Measurements from ENCODE around the gene AFF4.

GRCh38 chr5:132952829-132953228, 10.6 kb downstream of the AFF4 start:
- TF ChIP-seq EZH2phosphoT487 (IDR thresholded peaks at IDR 0.05; ENCODE audit: low read depth, severe bottlenecking, unreplicated experiment) (no peak), EZH2 (IDR thresholded peaks at IDR 0.05; ENCODE audit: borderline replicate concordance) (no peak)
- TF ChIP-seq, protein P1, sequence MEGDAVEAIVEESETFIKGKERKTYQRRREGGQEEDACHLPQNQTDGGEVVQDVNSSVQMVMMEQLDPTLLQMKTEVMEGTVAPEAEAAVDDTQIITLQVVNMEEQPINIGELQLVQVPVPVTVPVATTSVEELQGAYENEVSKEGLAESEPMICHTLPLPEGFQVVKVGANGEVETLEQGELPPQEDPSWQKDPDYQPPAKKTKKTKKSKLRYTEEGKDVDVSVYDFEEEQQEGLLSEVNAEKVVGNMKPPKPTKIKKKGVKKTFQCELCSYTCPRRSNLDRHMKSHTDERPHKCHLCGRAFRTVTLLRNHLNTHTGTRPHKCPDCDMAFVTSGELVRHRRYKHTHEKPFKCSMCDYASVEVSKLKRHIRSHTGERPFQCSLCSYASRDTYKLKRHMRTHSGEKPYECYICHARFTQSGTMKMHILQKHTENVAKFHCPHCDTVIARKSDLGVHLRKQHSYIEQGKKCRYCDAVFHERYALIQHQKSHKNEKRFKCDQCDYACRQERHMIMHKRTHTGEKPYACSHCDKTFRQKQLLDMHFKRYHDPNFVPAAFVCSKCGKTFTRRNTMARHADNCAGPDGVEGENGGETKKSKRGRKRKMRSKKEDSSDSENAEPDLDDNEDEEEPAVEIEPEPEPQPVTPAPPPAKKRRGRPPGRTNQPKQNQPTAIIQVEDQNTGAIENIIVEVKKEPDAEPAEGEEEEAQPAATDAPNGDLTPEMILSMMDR (IDR thresholded peaks at IDR 0.05; ENCODE audit: poor library complexity), result no peak
